Immature natural killer cell (primary cell): Measurements from ENCODE around the gene ATG7. TPM values are rescaled to one million over a fixed set of nuclear protein-coding genes. Genes with fewer than 3 reads are reported as not detected.
"Not testable (repeated sequence)": the region's sequence is repeated elsewhere in the genome, so short reads cannot be mapped to it uniquely, and the experiment has no call there.

Source experiments
- DNase-seq, 3 donors: peaks; one replicate each; pipeline ENCODE4 v3.0.0; 2022; ENCODE audit warnings: mixed read lengths in 1 of 3
- H3K27ac Mint-ChIP-seq, 6 donors: one replicate each; pipeline ENCODE4 v1.8.0; 2020; ENCODE audit warnings: mixed read lengths in 6 of 6, mild to moderate bottlenecking in 5 of 6, inconsistent platforms in 4 of 6, moderate library complexity in 3 of 6
- H3K27me3 Mint-ChIP-seq, 3 donors: one replicate each; pipeline ENCODE4 v1.8.0; 2020 to 2021; ENCODE audit warnings: low read depth in 3 of 3, mild to moderate bottlenecking in 3 of 3, mixed read lengths in 3 of 3, moderate library complexity in 3 of 3, inconsistent platforms in 1 of 3
- H3K36me3 Mint-ChIP-seq, 3 donors: one replicate each; pipeline ENCODE4 v1.8.0; 2020; ENCODE audit warnings: mixed read lengths in 3 of 3, inconsistent platforms in 2 of 3, mild to moderate bottlenecking in 2 of 3
- H3K4me1 Mint-ChIP-seq, 2 donors: one replicate each; pipeline ENCODE4 v1.8.0; 2020; ENCODE audit warnings: inconsistent platforms in 2 of 2, mild to moderate bottlenecking in 2 of 2, mixed read lengths in 2 of 2, moderate library complexity in 1 of 2
- H3K4me3 Mint-ChIP-seq, 5 donors: one replicate each; pipeline ENCODE4 v1.8.0; 2020; ENCODE audit warnings: mild to moderate bottlenecking in 5 of 5, mixed read lengths in 5 of 5, inconsistent platforms in 3 of 5, moderate library complexity in 3 of 5
- H3K9me3 Mint-ChIP-seq, 6 donors: one replicate each; pipeline ENCODE4 v1.8.0; 2020; ENCODE audit warnings: mild to moderate bottlenecking in 6 of 6, mixed read lengths in 6 of 6, inconsistent platforms in 4 of 6, moderate library complexity in 3 of 6
- polyA plus RNA-seq, 3 donors: library from polyadenylated mRNA; unstranded; fragments of 300-500 nt; fragmentation: Illumina TruSeq; gene quantifications; one replicate each; pipeline ENCODE4 v1.2.3, GENCODE V29; 2021

Gene ATG7
- polyA plus RNA-seq, 3 donors from 2014 or later: 12.9 to 22.1 (median 14.0) TPM

GRCh38 chr3:11470031-11470853 is 198.0 kb downstream of the ATG7 start:
- Mint-ChIP-seq H3K27me3 (peaks cover 0 to 1% (median 0%) of the 10 kb centered on the region in 3 donors), H3K4me3 (no peak overlapping the region), H3K4me1 (no peaks in the 10 kb centered on the region), H3K36me3 (peaks cover 0 to 16% (median 10%) of the 10 kb centered on the region in 3 donors), H3K9me3 (no peaks in the 10 kb centered on the region), H3K27ac (no peak overlapping the region)
- no peak for DNase-seq

DNA sequence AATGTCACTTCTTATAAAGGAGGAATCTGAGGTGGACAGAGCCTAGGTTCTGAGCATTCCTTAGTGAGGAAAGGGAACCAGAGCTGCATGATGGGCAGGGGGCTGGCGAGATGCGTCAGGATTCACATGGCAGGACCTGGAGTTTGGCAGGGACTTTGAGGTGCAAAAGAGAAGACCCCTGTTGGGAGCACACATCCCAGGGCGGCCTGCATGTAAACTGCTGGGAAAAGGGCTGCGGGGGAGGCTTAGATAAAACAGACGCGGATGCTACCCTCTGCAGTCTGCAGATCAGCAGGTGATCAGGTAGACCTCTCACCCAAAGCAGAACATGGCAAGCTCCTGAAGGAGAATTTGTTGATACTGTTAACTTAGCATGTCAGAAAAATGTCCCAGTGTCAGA is 203.1 kb downstream of the ATG7 start:
- H3K4me1 Mint-ChIP-seq: no peaks in the 10 kb centered on the region
- peaks cover 0 to 5% (median 0%) of the 10 kb centered on the region in 3 donors for H3K36me3 Mint-ChIP-seq
- DNase-seq: no peak
- H3K27ac Mint-ChIP-seq: no peak overlapping the region
- H3K9me3 Mint-ChIP-seq: no peaks in the 10 kb centered on the region
- H3K4me3 Mint-ChIP-seq: no peak overlapping the region
- H3K27me3 Mint-ChIP-seq: peaks cover 0 to 1% (median 0%) of the 10 kb centered on the region in 3 donors

GRCh38 chr3:11476735-11477144 is 204.5 kb downstream of the ATG7 start:
- H3K9me3 Mint-ChIP-seq: no peaks in the 10 kb centered on the region
- no peak for DNase-seq
- H3K36me3 Mint-ChIP-seq: peaks cover 0 to 5% (median 0%) of the 10 kb centered on the region in 3 donors
- H3K4me3 Mint-ChIP-seq: no peak overlapping the region
- peaks cover 0 to 1% (median 0%) of the 10 kb centered on the region in 3 donors for H3K27me3 Mint-ChIP-seq
- H3K27ac Mint-ChIP-seq: no peak overlapping the region
- H3K4me1 Mint-ChIP-seq: no peaks in the 10 kb centered on the region

- no peaks in the 10 kb centered on the region for H3K9me3 Mint-ChIP-seq
- H3K27ac Mint-ChIP-seq: no peak overlapping the region
- DNase-seq: no peak
- H3K36me3 Mint-ChIP-seq: peaks cover 0 to 5% (median 0%) of the 10 kb centered on the region in 3 donors
- H3K4me3 Mint-ChIP-seq: no peak overlapping the region
- no peaks in the 10 kb centered on the region for H3K4me1 Mint-ChIP-seq
- peaks cover 0 to 1% (median 0%) of the 10 kb centered on the region in 3 donors for H3K27me3 Mint-ChIP-seq
These were observed 205.3 kb downstream of the ATG7 start for GRCh38 chr3:11477407-11477911.

GRCh38 chr3:11478167-11478566 is 206.0 kb downstream of the ATG7 start:
- Mint-ChIP-seq H3K4me1 (no peaks in the 10 kb centered on the region), H3K9me3 (no peaks in the 10 kb centered on the region), H3K27me3 (peaks cover 0 to 1% (median 0%) of the 10 kb centered on the region in 3 donors), H3K4me3 (no peak overlapping the region), H3K27ac (no peak overlapping the region), H3K36me3 (peaks cover 0 to 5% (median 0%) of the 10 kb centered on the region in 3 donors)
- no peak for DNase-seq

GRCh38 chr3:11479221-11479620 is 207.0 kb downstream of the ATG7 start:
- H3K27ac Mint-ChIP-seq: no peak overlapping the region

GRCh38 chr3:11480663-11481298 is 208.6 kb downstream of the ATG7 start:
- Mint-ChIP-seq H3K4me3 (no peak overlapping the region), H3K36me3 (peaks cover 0 to 5% (median 4%) of the 10 kb centered on the region in 3 donors), H3K9me3 (peaks cover 0 to 2% (median 0%) of the 10 kb centered on the region in 6 donors), H3K4me1 (no peaks in the 10 kb centered on the region), H3K27ac (no peak overlapping the region), H3K27me3 (no peaks in the 10 kb centered on the region)
- DNase-seq: no peak

More at GRCh38 chr3:11479221-11479620, 207.0 kb downstream of the ATG7 start:
- Mint-ChIP-seq H3K4me3 (no peak overlapping the region), H3K9me3 (peaks cover 0 to 2% (median 0%) of the 10 kb centered on the region in 6 donors), H3K27me3 (peaks cover 0 to 1% (median 0%) of the 10 kb centered on the region in 3 donors), H3K36me3 (peaks cover 0 to 5% (median 4%) of the 10 kb centered on the region in 3 donors), H3K4me1 (no peaks in the 10 kb centered on the region)
- DNase-seq: no peak

DNA sequence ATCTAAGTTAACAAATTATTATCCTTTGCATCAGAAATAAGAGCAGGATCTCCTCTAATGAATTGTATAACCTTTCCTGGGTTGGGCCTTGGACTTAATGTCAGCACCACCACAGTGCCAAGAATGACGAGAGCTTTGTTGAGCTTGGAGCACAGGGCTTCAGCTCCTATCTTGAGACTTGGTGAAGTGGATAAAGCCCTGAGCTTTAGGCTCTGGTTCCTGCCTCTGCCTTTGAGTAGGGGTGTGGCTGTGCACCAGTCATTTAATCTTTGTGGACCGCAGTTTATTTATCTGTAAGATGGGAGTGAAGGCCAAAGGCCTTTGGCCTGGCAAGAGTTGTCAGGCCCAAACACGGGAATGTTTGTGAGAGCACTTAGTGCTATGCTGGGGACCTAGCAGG is 209.4 kb downstream of the ATG7 start:
- no peaks in the 10 kb centered on the region for H3K27me3 Mint-ChIP-seq
- no peak overlapping the region for H3K27ac Mint-ChIP-seq
- peaks cover 0 to 2% (median 0%) of the 10 kb centered on the region in 6 donors for H3K9me3 Mint-ChIP-seq
- no peak overlapping the region for H3K4me3 Mint-ChIP-seq
- DNase-seq: no peak
- no peaks in the 10 kb centered on the region for H3K4me1 Mint-ChIP-seq
- H3K36me3 Mint-ChIP-seq: peaks cover 0 to 5% (median 4%) of the 10 kb centered on the region in 3 donors

DNA sequence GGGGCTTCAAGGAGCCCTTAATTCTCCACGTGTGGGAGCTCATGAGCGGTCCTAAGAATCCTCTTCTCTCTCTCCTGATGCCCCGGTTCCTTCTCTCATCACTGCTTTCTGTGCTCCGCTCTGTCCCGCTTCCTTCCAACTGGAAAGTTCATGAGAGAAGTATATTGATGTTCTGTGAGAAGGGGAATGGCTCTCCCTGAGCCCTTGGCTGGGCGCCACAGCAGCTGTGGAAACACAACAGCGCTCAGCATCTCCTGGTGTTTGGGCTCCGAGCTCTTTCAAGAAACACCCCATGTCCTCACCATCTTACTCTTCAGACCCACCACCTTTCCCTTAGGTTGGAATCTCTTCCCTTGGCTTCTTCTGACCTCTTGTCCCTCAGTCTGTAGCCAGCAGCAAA is 209.8 kb downstream of the ATG7 start:
- H3K4me3 Mint-ChIP-seq: no peak overlapping the region
- DNase-seq: no peak
- H3K27me3 Mint-ChIP-seq: no peaks in the 10 kb centered on the region
- peaks cover 0 to 5% (median 4%) of the 10 kb centered on the region in 3 donors for H3K36me3 Mint-ChIP-seq
- H3K9me3 Mint-ChIP-seq: peaks cover 0 to 2% (median 0%) of the 10 kb centered on the region in 6 donors
- no peaks in the 10 kb centered on the region for H3K4me1 Mint-ChIP-seq
- H3K27ac Mint-ChIP-seq: no peak overlapping the region

- not testable (repeated sequence) for H3K4me1 Mint-ChIP-seq, H3K36me3 Mint-ChIP-seq, DNase-seq, H3K27ac Mint-ChIP-seq, H3K4me3 Mint-ChIP-seq, H3K9me3 Mint-ChIP-seq, H3K27me3 Mint-ChIP-seq
These were observed 216.2 kb downstream of the ATG7 start for GRCh38 chr3:11488356-11488755.

- peaks cover 0 to 5% (median 0%) of the 10 kb centered on the region in 6 donors for H3K9me3 Mint-ChIP-seq
- H3K27ac Mint-ChIP-seq: peak overlapping the region in 3 of 6 donors; percentile 15 to 64 (median 47)
- H3K4me3 Mint-ChIP-seq: no peak overlapping the region
- H3K4me1 Mint-ChIP-seq: peaks cover 0 to 7% of the 10 kb centered on the region in 2 donors
- H3K27me3 Mint-ChIP-seq: peaks cover 0 to 2% (median 2%) of the 10 kb centered on the region in 3 donors
- no peak for DNase-seq
- H3K36me3 Mint-ChIP-seq: peaks cover 0 to 3% (median 0%) of the 10 kb centered on the region in 3 donors
These were observed 222.1 kb downstream of the ATG7 start for GRCh38 chr3:11494131-11494916.

DNA sequence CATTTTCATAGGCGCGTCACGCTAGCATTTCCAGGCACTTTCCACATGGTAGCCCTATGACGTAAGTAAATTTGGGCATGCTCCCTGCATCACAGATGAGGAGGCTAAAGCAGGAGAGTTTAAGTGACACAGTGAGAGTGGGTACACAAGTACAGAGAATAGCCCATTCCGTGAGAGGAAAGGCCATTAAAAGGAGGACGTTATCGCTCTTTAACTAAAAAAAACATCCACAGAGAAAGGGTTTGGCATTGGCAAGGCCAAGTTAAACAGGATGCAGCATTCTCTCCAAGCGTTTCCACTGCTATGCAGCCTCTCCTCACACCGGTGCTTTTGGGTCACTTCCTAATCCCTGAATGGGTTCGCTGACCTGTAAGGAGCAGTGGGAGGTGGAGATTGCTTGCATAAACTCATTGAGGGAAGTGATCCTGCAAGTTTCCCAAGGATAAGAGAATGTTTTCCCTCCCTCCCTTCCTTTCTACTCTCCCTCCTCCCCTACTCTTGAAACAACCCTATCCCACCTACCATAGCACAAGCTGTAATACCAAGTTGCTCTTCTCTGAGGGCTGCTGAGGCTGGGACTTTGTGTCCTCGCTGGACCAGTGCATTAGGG is 223.9 kb downstream of the ATG7 start:
- DNase-seq: no peak
- Mint-ChIP-seq H3K4me1 (peaks cover 0 to 7% of the 10 kb centered on the region in 2 donors), H3K27me3 (peaks cover 0 to 2% (median 2%) of the 10 kb centered on the region in 3 donors), H3K27ac (no peak overlapping the region), H3K36me3 (peaks cover 0 to 3% (median 0%) of the 10 kb centered on the region in 3 donors), H3K9me3 (peaks cover 0 to 1% (median 0%) of the 10 kb centered on the region in 6 donors), H3K4me3 (no peak overlapping the region)

DNA sequence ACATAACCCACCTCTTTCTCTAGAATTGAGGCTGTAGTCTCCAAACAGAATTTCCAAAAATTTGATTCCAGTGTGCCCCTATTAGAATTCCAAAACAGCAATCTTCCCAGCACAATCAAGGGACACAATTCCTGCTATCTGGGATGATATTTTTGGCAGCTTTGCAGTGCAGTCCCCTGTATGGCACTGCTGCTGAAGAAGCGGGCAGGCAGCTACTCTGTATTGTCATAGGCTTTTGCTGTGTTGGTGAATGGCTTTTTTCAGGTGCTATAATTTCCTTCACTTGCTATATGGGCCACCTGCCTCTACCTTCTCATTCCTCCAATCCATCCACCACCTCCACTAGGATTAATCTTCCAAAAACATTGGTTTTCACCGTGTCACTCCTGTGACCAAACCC is 226.0 kb downstream of the ATG7 start:
- no peak for DNase-seq
- Mint-ChIP-seq H3K27me3 (peaks cover 0 to 2% (median 2%) of the 10 kb centered on the region in 3 donors), H3K27ac (no peak overlapping the region), H3K4me1 (peaks cover 0 to 4% of the 10 kb centered on the region in 2 donors), H3K36me3 (peaks cover 0 to 3% (median 0%) of the 10 kb centered on the region in 3 donors), H3K4me3 (no peak overlapping the region), H3K9me3 (no peaks in the 10 kb centered on the region)
